NCI-H510A (cell line): ENCODE measurements around the gene MTMR1.

ENCODE experiments used
- DNase-seq: peaks from one replicate; lab custom pipeline; 2025; lab: John Stamatoyannopoulos, UW

Gene MTMR1

DNA sequence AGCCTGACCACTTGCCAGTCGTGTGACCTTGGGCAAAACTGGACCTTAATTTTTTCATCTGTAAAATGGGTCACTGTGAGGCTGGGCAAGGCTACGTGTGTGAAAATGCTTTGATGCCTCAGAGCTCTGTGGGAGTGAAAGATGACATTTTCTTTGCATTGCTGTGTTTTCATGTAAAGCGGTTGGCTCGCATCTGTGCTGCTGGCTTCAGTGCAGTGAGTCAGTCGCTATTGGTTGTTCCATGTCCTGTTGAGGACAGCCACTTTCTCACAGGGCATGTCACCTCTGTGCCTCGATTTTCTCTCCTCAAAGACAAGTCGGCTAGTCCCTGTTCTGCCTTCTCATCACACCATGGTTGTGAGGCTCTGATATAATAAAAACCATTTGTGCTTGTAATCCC, 4.4 kb downstream of the MTMR1 start:
- DNase-seq = no peak

- no peak for DNase-seq
Measured at GRCh38 chrX:150698981-150699380, 5.8 kb downstream of the MTMR1 start.

- no peak for DNase-seq
Measured at GRCh38 chrX:150700107-150700506, 6.9 kb downstream of the MTMR1 start.

DNA sequence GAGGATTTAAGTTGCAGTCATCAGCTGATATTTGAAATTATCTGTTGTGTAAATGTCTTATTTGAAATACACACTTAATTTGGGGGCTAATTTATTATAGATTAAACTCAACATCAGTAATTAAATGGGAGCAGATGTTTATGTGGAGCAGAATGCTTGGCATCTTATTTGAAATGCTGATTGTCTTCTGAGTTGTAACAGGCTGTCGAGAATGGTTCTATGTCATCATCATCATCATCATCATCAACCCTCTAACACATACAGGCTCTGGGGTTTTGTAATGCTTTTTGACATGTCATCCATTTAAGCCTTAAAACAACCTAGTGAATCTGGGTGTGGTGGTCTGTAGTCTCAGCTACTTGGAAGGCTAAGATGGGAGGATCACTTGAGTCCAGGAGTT, 8.2 kb downstream of the MTMR1 start:
- DNase-seq = no peak

DNA sequence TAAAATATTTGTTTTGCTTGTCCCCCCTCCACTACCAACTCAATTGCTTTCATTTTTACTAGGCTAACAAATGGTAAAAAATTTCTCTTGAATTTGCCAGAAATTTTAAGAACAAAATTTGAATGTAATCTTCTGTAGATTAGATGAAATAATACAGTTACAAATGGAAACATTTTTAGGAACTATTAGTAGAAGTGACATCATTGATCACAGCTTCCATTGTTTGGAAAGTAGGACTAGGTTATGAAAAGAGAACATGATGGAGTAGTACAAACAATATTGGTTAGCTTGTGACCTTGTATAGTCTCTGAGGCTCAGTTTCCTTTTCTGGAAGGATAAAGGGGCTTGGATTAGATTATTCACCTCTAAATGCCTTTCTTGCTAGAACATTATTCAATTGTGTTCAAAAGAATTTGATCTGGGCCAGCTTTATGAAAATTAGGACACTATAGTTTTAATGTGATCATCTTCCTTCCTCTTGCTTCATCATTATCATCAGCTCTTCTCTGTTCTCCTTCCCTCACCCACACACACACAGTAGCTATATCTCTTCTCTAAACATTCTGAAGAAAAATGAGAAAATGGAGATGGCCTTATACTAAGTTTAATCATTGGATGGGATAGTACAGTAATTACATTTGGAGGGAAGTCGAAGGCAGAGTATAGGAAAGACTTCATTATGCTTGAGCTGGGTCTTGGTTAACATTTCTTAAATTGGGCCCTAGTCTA, 9.9 kb downstream of the MTMR1 start:
- DNase-seq = no peak

GRCh38 chrX:150703695-150703974, 10.4 kb downstream of the MTMR1 start:
- no peak for DNase-seq

GRCh38 chrX:150704030-150704613, 10.9 kb downstream of the MTMR1 start:
- no peak for DNase-seq

GRCh38 chrX:150712619-150713018, 19.4 kb downstream of the MTMR1 start:
- DNase-seq = no peak

DNA sequence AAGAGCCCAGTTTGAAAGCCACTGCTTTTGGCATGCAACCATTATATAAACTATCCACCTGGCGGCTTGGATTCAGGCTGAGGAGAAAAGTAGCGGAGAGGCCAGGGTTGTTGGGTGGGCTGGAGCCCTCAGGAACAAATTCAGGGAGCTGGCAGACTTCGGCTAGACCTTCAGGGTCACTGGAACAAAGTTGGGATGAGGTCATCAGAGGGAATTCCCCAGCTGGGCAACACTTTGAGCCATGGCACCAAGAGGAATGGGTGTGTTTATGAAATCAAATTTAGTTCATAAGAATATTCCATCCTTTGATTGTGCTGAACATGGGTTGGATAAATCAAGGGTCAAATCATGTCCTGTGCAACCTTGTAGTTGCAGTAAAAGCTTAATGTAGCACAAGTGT, 22.0 kb downstream of the MTMR1 start:
- DNase-seq = no peak

DNA sequence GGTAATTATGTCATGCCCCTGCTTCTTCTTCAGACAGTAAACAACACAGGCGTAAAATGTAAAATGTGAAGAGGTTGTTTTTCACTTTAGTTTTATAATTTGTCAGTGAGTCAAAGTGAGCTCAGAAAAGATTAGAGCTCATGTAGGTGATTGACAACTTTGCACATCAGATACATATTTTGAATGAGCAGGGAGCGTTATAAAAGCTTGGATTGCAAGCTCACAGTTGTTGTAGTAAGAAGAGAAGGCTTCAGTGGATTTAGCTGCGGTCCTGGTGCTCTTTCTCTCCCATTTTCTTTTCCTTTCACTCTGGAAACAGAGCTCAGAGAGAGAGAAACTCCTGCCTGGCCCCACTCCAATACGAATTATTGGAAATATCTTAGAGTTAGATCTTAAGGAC, 26.4 kb downstream of the MTMR1 start:
- DNase-seq = no peak

DNA sequence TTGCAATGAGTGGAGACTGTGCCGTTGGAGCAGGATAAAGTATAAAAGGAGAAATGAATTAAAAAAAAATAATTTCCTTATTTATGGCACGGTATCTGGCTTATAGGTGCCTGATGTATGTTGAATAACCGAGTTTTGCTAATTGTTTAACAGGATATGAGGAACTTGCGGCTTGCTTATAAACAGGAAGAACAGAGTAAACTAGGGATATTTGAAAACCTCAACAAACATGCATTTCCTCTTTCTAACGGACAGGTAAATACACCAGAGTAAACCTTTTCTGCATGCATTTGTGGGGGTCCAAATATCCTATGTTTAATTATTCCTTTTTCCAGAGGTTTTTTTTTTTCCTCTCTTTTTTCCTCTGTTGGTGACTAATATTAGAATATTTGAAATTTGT, 36.8 kb downstream of the MTMR1 start:
- DNase-seq = no peak

DNA sequence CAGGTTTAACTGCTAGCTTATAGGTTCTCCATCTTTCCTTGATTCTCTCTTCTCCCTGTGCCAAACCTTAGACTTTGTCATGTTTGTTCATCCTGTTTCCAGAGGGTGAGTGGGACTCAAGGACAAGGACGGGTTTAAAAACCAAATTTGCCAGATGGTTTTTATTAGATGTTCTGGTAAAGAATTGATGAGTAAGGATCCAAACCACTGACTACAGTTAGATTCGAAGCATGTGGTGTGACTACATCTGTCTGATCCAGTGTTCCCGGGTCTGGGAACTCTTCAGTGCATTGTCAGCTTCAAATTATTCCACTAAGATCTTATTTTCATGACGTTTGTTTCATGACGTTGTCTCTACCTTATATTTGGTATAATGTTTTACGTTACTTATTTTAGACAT, 37.5 kb downstream of the MTMR1 start:
- DNase-seq = no peak

DNA sequence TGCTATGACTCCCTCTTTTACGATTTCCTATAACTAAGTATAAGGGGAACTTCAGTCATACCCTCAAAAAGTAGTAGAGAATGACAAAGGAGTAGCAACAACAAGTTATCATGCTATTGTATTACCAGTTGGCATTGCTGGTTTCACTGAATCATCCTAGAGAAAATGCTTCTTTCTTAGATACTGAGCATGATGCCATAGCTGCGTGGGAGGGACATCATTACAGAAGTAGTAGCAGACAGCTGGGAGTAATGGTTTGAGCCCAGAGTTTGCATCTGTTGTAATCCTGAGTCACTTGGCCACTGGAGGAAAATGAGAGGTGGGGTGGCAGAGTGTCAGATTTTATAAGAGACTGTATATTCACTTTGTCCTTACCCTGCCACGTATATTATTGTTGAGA, 38.6 kb downstream of the MTMR1 start:
- no peak for DNase-seq

DNA sequence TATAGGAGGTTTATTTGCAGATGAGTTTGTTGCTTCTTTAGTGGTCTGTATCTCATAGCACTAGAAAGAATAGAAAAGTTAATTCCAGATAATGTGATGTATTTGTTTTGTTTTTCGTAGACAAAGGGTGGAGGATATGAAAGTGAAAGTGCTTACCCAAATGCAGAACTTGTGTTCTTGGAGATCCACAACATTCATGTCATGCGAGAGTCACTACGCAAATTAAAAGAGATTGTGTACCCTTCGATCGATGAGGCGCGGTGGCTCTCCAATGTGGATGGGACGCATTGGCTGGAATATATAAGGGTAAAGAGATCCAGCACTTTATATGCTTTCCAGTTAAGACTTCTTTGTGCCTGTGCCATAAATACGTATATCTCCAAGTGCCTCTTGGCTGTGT, 43.3 kb downstream of the MTMR1 start:
- DNase-seq = no peak

DNA sequence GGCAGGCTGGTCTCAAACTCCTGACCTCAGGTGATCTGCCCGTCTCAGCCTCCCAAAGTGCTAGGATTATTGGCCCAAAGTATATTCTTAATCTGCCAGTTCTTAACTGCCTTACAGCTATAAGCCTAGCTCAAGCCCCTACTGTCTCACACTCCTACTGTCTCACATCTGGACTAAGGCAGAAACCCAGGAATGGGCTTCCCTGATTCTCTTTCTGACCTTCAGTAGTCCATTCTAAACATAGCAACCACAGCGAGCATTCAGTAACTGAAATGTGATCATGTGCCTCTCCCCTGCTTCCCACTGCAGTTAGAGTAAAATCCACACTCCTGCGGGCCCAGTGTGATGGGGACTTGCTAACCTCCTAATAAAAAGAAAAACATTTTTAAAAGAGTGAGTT, 58.9 kb downstream of the MTMR1 start:
- DNase-seq = no peak

DNA sequence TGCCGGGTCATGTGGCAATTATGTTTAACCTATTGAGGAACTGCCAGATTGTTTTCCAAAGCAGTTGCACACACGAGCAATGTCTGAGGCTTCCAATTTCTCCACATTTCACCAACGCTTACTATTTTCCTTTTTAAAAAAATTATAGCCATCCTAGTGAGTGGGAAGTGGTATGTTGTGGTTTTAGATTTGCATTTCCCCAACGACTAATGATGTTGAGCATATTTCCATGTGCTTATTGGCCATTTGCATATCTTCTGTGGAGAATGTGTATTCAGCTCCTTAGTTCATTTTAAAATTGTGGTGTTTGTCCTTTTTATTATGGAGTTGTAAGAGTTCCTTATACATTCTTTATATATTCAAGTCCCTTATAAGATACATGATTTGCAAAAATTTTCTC, 60.2 kb downstream of the MTMR1 start:
- no peak for DNase-seq

DNA sequence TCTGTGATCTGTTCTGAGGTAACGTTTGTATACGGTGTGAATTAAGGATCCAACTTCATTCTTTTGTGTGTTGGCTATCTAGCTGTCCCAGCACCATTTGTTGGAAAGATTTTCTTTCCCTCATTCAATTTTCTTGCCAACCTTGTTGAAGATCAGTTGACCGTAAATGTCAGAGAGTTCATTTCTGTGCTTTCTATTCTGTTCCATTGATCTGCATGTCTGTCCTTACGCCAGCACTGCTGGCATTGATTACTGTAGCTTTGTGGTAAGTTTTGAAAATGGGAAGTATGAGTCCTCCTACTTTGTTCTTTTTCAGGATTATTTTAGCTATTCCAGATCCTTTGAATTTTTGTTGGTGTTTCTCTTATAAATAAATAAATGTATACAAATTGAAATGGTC, 60.8 kb downstream of the MTMR1 start:
- no peak for DNase-seq

- DNase-seq = no peak
Measured at GRCh38 chrX:150757371-150757770, 64.2 kb downstream of the MTMR1 start.

DNA sequence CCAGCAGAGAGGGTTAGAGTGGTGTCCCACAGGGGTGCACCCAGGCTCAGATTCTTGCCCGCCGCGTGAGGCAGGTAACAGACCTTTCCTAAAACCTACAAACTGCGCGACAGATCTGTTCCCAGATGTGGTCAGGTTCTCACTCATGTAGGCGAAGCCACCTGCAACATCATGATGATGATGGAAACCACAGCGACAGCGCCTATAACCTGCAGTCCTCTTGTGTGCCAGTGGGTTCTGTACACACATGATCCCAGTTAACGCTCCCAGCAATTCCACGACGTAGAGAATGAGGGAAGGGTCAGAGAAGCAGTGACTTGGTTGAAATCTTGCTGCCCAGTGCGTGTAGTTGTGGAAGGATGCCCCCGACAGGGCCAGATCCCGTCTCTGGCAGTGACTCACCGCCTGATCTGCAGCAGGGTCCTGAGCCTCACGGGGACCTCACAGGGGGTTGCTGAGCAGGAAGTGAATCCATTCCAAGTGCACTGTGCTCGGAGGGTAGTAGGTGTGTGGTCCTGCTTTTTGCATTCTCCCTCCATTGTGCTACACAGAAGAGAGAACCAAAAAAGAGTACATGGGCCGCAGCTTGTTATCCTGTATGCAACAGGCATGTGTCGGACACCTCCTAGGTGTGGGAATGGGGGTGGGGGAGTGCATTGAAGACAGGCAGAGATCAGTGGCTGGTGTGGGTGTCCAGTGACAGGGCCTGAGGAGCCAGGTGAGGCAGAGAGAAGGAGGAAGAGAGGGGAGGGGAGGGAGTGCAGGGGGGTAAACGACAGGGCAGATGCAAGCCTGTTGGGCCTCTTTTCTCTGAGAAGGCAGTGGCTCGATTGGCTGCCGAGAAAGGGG, 66.6 kb downstream of the MTMR1 start:
- no peak for DNase-seq

DNA sequence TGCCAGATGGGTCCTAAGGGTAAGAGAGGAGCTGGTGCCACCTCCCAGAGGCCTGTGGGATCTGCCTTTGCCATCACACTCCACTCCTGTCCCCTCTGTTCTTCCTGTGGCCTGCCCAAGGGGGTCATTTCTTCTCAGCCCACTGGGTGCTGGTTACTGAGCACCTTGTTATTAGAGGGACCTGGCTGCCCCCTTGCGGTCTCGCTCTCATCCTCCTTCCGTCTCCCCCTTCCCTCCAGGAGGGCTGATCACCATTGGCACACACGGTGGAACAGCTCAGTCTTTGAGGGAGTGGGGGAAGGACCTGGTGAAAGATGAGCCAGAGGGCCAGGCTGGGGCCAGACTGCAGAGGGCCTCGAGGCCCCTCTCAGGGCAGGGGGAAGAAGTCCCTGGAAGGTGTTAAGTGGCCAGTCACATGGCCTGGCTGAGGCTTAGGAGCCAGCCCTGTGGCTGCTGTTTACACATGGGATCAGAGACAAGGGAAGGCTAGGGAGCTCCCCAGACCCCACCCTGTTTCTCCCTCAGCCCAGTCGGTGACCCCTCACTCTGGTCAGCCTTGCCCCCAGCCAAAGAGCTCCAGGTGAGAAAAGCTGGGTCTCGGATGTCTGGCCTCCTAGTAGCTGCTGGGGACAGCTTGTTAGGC, 68.1 kb downstream of the MTMR1 start:
- DNase-seq = no peak

DNA sequence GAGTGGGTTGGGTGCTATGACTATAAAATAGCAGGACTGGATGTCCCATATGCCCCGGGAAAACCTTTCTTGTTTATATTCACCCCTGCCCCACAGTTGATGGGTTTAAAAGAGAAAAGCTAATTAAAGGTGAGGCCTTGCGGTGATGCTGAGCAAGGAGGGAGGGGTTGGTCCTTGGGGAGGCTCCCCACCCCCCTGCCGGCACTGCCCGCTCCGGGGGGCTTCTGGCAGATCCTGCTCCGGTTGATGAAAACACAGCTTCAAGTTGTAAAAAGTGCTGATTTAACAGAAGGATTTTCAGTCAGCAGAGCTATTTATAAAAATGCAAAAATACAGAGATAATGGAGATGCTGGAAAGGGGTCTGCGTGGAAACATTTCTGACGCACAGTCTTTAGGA, 68.6 kb downstream of the MTMR1 start:
- no peak for DNase-seq

- no peak for DNase-seq
Measured at GRCh38 chrX:150762258-150763165, 69.3 kb downstream of the MTMR1 start.
